K562 (cell line): ENCODE results near the gene ATP5F1D. TPM values are rescaled to one million over a fixed set of nuclear protein-coding genes. Genes with fewer than 3 reads are reported as not detected.

Source experiments
- CCNT2 ChIP-seq: IDR thresholded peaks from 2 replicates; pipeline ENCODE4 v1.6.1; 2011; ENCODE audit warnings: borderline replicate concordance, low read depth, mild to moderate bottlenecking, moderate library complexity, mixed read lengths, low read length; ENCODE audit not compliant: insufficient read length; ENCODE audit errors: extremely low read depth
- GATAD2B ChIP-seq: fragments of 450-650 bp; IDR thresholded peaks from 2 replicates; pipeline ENCODE4 v1.6.1; 2017; ENCODE audit warnings: mild to moderate bottlenecking, borderline replicate concordance
- HMG20A ChIP-seq: fragments of 450-650 bp; formaldehyde crosslinking; conservative IDR thresholded peaks from 2 replicates; pipeline ENCODE4 v1.4.0; 2020; ENCODE audit warnings: mild to moderate bottlenecking, mixed read lengths
- MYC ChIP-seq, 2 experiments: fragments of 250-450 bp in 1 of 2; sonication (Bioruptor Pico) in 1 of 2; IDR thresholded peaks; 2 replicates each; pipeline versions ENCODE4 v1.5.1 to v1.6.1; 2012 to 2021; ENCODE audit warnings: low read depth in 2 of 2, borderline replicate concordance in 1 of 2, improper control_type of control experiment in 1 of 2, low read length in 1 of 2, mild to moderate bottlenecking in 1 of 2, moderate library complexity in 1 of 2
- PHF8 ChIP-seq: fragments of 200-600 bp; sonication (generic); IDR thresholded peaks from 2 replicates; pipeline ENCODE4 v1.6.1; 2012; ENCODE audit warnings: mixed run types, mild to moderate bottlenecking, inconsistent platforms, low read length, moderate library complexity, borderline replicate concordance
- POLR2G ChIP-seq: fragments of 200-400 bp; formaldehyde crosslinking; IDR thresholded peaks from 2 replicates; pipeline ENCODE4 v1.6.1; 2017; ENCODE audit warnings: low read depth, mild to moderate bottlenecking, antibody characterized with exemption, low read length, moderate library complexity
- POLR3A ChIP-seq: IDR thresholded peaks from 2 replicates; pipeline ENCODE4 v1.6.1; 2011; ENCODE audit warnings: borderline replicate concordance, mild to moderate bottlenecking, moderate library complexity; ENCODE audit not compliant: insufficient read length, insufficient read depth; ENCODE audit errors: extremely low read depth
- SIN3A ChIP-seq, 2 experiments: fragments of 150-350 bp in 1 of 2; IDR thresholded peaks; 2 replicates each; pipeline ENCODE4 v1.6.1; 2011 to 2016; ENCODE audit warnings: borderline replicate concordance in 2 of 2, low read depth in 2 of 2, low read length in 2 of 2, mild to moderate bottlenecking in 2 of 2, moderate library complexity in 2 of 2; ENCODE audit not compliant: control insufficient read depth in 1 of 2
- SP1 ChIP-seq: sonication (generic); formaldehyde crosslinking; IDR thresholded peaks from 2 replicates; pipeline ENCODE4 v1.8.1; 2022; ENCODE audit warnings: mild to moderate bottlenecking, missing genetic modification reagents
- TEAD1 ChIP-seq, 2 experiments: fragments of 450-650 bp in 1 of 2; sonication (generic) in 1 of 2; formaldehyde crosslinking; IDR thresholded peaks; 2 replicates each; pipeline versions ENCODE4 v1.4.0 to v1.8.0; 2020 to 2022; ENCODE audit warnings: mild to moderate bottlenecking in 2 of 2, missing genetic modification reagents in 1 of 2
- ZNF197 ChIP-seq: fragments of 200-800 bp; sonication (Bioruptor generic); IDR thresholded peaks from 2 replicates; pipeline ENCODE4 v1.6.1; 2016; ENCODE audit warnings: low read depth, missing genetic modification characterization, missing compliant biosample characterization
- ZNF311 ChIP-seq: fragments of 250-450 bp; sonication (Bioruptor Pico); IDR thresholded peaks from 2 replicates; pipeline ENCODE4 v1.4.0; 2020; ENCODE audit warnings: mild to moderate bottlenecking, moderate library complexity
- ZNF41 ChIP-seq: fragments of 250-450 bp; sonication (Bioruptor Pico); conservative IDR thresholded peaks from 2 replicates; pipeline ENCODE4 v1.4.0; 2020; ENCODE audit warnings: mild to moderate bottlenecking
- polyA plus RNA-seq, 8 experiments: library from polyadenylated mRNA; depleted of rRNA in 4 of 8; stranded (reverse) in 5 of 8; unstranded in 3 of 8; fragments of >200 nt; fragmentation: Nextera tagmentation in 2 of 8; fragmentation: Illumina TruSeq in 1 of 8; extraction: Ambion mirVana in 2 of 8; extraction: Trizol in 1 of 8; gene quantifications; 2 replicates each; pipeline versions ENCODE4 v1.2.1 to v1.2.3, GENCODE V29; 2011 to 2014; ENCODE audit warnings: inconsistent platforms in 1 of 8, missing spikeins in 1 of 8
- total RNA-seq, 7 experiments: library from RNA; depleted of rRNA in 6 of 7; stranded (reverse); fragments of >200 nt in 6 of 7; fragmentation: Illumina TruSeq in 2 of 7; extraction: Trizol in 2 of 7; gene quantifications; 2 replicates each; pipeline versions ENCODE4 v1.2.1 to v1.2.3, GENCODE V29; 2011 to 2021; ENCODE audit warnings: low replicate concordance in 1 of 7
- TF ChIP-seq, protein P1 (sequence below): fragments of 450-650 bp; formaldehyde crosslinking; IDR thresholded peaks from 2 replicates; pipeline ENCODE4 v1.4.0; 2020; ENCODE audit warnings: mild to moderate bottlenecking, moderate library complexity
- TF ChIP-seq, protein P2 (sequence below): conservative IDR thresholded peaks from 2 replicates; pipeline ENCODE4 v1.6.1; 2011; ENCODE audit warnings: low read depth, mild to moderate bottlenecking, low read length; ENCODE audit not compliant: control insufficient read depth
- TF ChIP-seq, protein P3 (sequence below): fragments of 250-450 bp; sonication (Bioruptor Pico); IDR thresholded peaks from 2 replicates; pipeline ENCODE4 v1.8.0; 2022; ENCODE audit warnings: moderate library complexity, mild to moderate bottlenecking, inconsistent platforms
- TF ChIP-seq, protein P4 (sequence below): fragments of 250-450 bp; sonication (Bioruptor Pico); IDR thresholded peaks from 2 replicates; pipeline ENCODE4 v1.4.0; 2020; ENCODE audit warnings: mild to moderate bottlenecking, moderate library complexity

Gene ATP5F1D
- total and polyA plus RNA-seq, 9 of the 15 experiments (the other 6 are each of a cell fraction or from before 2014, with no cell fraction given) = 3.9 to 409 (median 36.8) TPM

DNA sequence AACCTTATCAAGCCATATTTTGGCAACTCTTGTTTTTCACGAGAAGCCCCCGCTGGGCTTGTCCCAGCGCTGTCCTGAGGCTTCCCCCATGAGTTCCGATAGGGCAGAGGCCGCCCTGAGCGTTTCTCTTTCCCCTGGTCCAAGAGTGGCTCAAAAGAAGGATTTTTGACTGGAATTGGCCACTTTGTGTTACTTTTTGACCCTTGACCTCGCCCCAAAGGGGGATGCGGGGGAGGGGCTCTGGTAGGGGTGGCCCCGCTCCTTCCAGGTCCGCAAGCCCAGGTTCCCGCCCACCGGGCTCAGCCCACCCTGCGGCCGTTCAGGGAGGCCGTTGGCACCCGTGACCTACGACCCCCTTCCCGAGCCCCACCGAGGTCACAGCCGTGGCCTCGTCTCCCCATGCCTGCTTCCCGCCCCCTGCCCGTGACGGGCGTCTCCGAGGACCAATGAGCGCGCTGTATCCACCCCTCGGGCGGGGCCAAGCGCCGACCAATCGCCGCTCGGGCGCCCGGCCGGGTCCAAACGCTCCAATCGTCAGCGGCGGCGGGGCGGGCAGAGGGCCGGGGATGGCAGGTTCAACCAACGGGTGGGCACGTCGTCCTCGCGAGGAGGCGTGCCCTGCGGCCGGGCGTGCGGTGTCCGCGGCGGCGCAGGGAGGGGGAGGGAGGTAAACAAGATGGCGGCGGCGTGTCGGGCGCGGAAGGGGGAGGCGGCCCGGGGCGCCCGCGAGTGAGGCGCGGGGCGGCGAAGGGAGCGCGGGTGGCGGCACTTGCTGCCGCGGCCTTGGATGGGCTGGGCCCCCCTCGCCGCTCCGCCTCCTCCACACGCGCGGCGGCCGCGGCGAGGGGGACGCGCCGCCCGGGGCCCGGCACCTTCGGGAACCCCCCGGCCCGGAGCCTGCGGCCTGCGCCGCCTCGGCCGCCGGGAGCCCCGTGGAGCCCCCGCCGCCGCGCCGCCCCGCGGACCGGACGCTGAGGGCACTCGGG lies 36.1 kb upstream of the ATP5F1D start, which contains the start of gene STK11 (continued):
- TF ChIP-seq, protein P1, sequence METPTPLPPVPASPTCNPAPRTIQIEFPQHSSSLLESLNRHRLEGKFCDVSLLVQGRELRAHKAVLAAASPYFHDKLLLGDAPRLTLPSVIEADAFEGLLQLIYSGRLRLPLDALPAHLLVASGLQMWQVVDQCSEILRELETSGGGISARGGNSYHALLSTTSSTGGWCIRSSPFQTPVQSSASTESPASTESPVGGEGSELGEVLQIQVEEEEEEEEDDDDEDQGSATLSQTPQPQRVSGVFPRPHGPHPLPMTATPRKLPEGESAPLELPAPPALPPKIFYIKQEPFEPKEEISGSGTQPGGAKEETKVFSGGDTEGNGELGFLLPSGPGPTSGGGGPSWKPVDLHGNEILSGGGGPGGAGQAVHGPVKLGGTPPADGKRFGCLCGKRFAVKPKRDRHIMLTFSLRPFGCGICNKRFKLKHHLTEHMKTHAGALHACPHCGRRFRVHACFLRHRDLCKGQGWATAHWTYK = peak; percentile 79; the same call in 1 of the 2 replicates
- TF ChIP-seq ZNF311 (CRISPR knock-in tag) (peak; percentile 81), PHF8 (peak; percentile 77; the same call in 1 of the 2 replicates), POLR3A (no peak), POLR2G (peak; percentile 89), GATAD2B (peak; percentile 58; the same call in 1 of the 2 replicates), MYC (IDR thresholded peaks at IDR 0.05; ENCODE audit: low read depth, low read length) (0 out of 2 replicates have a peak, but pooled peaks have one; percentile 32), MYC (CRISPR knock-in tag; IDR thresholded peaks at IDR 0.05; ENCODE audit: borderline replicate concordance, low read depth) (no peak), SP1 (peak; percentile 94), CCNT2 (peak; percentile 70), SIN3A (IDR thresholded peaks at IDR 0.05; ENCODE audit: borderline replicate concordance in 2 of 2, control insufficient read depth in 1 of 2, low read depth in 2 of 2, low read length in 2 of 2) (peak in 1 of 2 experiments; percentile 68; a peak in 1 of 4 replicates), HMG20A (no peak), ZNF41 (CRISPR knock-in tag) (0 out of 2 replicates have a peak, but pooled peaks have one; percentile 8), ZNF197 (peak; percentile 51; the same call in 1 of the 2 replicates), TEAD1 (CRISPR knock-in tag; IDR thresholded peaks at IDR 0.05) (peak in 1 of 2 experiments; percentile 68; a peak in 1 of 4 replicates)
- TF ChIP-seq, protein P2, sequence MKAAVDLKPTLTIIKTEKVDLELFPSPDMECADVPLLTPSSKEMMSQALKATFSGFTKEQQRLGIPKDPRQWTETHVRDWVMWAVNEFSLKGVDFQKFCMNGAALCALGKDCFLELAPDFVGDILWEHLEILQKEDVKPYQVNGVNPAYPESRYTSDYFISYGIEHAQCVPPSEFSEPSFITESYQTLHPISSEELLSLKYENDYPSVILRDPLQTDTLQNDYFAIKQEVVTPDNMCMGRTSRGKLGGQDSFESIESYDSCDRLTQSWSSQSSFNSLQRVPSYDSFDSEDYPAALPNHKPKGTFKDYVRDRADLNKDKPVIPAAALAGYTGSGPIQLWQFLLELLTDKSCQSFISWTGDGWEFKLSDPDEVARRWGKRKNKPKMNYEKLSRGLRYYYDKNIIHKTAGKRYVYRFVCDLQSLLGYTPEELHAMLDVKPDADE = peak; percentile 47
- TF ChIP-seq, protein P3, sequence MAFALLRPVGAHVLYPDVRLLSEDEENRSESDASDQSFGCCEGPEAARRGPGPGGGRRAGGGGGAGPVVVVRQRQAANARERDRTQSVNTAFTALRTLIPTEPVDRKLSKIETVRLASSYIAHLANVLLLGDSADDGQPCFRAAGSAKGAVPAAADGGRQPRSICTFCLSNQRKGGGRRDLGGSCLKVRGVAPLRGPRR (CRISPR knock-in tag) = 0 out of 2 replicates have a peak, but pooled peaks have one; percentile 36
- TF ChIP-seq, protein P4, sequence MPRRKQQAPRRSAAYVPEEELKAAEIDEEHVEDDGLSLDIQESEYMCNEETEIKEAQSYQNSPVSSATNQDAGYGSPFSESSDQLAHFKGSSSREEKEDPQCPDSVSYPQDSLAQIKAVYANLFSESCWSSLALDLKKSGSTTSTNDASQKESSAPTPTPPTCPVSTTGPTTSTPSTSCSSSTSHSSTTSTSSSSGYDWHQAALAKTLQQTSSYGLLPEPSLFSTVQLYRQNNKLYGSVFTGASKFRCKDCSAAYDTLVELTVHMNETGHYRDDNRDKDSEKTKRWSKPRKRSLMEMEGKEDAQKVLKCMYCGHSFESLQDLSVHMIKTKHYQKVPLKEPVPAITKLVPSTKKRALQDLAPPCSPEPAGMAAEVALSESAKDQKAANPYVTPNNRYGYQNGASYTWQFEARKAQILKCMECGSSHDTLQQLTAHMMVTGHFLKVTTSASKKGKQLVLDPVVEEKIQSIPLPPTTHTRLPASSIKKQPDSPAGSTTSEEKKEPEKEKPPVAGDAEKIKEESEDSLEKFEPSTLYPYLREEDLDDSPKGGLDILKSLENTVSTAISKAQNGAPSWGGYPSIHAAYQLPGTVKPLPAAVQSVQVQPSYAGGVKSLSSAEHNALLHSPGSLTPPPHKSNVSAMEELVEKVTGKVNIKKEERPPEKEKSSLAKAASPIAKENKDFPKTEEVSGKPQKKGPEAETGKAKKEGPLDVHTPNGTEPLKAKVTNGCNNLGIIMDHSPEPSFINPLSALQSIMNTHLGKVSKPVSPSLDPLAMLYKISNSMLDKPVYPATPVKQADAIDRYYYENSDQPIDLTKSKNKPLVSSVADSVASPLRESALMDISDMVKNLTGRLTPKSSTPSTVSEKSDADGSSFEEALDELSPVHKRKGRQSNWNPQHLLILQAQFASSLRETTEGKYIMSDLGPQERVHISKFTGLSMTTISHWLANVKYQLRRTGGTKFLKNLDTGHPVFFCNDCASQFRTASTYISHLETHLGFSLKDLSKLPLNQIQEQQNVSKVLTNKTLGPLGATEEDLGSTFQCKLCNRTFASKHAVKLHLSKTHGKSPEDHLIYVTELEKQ (CRISPR knock-in tag) = peak; percentile 54; the same call in 1 of the 2 replicates
